Activated naive CD4-positive, alpha-beta T cell treated with anti-CD3 and anti-CD28 coated beads, Interleukin-2, amount 10 ng/mL, durations not matched to agents 7 days and 5 days (primary cell): Measurements from ENCODE around the gene TFR2.

Source experiments
- CTCF ChIA-PET: fragments of 350-600 bp; sonication (Branson Sonifier 250); formaldehyde crosslinking; loops from one replicate; lab custom pipeline; 2021; ENCODE audit warnings: antibody characterized with exemption; lab: Charles Lee
- DNase-seq: peaks from one replicate; pipeline ENCODE4 v3.0.0-alpha.2; 2020
- H3K27ac Mint-ChIP-seq: one replicate; pipeline ENCODE4 v1.8.0; 2021; ENCODE audit warnings: mild to moderate bottlenecking, moderate library complexity, mixed read lengths
- H3K27me3 Mint-ChIP-seq: one replicate; pipeline ENCODE4 v1.8.0; 2021; ENCODE audit warnings: mild to moderate bottlenecking, mixed read lengths
- H3K36me3 Mint-ChIP-seq: one replicate; pipeline ENCODE4 v1.8.0; 2021; ENCODE audit warnings: mixed read lengths
- H3K4me1 Mint-ChIP-seq: one replicate; pipeline ENCODE4 v1.8.0; 2021; ENCODE audit warnings: mixed read lengths
- H3K4me3 Mint-ChIP-seq: one replicate; pipeline ENCODE4 v1.8.0; 2021; ENCODE audit warnings: mild to moderate bottlenecking, moderate library complexity, mixed read lengths
- H3K9me3 Mint-ChIP-seq: one replicate; pipeline ENCODE4 v1.8.0; 2021; ENCODE audit warnings: mixed read lengths

The TFR2 gene

GRCh38 chr7:100641463-100641859 is at the start of gene TFR2:
TSS of gene TFR2 (minus strand) at chr7:100641552. CDS start at chr7:100641509, 43 bp downstream.
- no peaks in the 10 kb centered on the region for H3K36me3 Mint-ChIP-seq
- H3K4me1 Mint-ChIP-seq, result no peaks in the 10 kb centered on the region
- H3K4me3 Mint-ChIP-seq, result no peak within 1 kb of the TSS
- peaks cover 27% of the 10 kb centered on the region for H3K27me3 Mint-ChIP-seq
- no peak within 1 kb of the TSS for H3K27ac Mint-ChIP-seq
- DNase-seq, result no peak
- CTCF ChIA-PET, result no interaction called here
- H3K9me3 Mint-ChIP-seq, result no peaks in the 10 kb centered on the region

- Mint-ChIP-seq H3K4me1 (peaks cover 22% of the 10 kb centered on the region), H3K9me3 (no peaks in the 10 kb centered on the region), H3K4me3 (no peak overlapping the region), H3K36me3 (peaks cover 21% of the 10 kb centered on the region), H3K27ac (no peak overlapping the region), H3K27me3 (no peaks in the 10 kb centered on the region)
- DNase-seq, result no peak
- CTCF ChIA-PET, result interaction anchor here (0.7 to 5.6 kb wide), 7 partner anchors 8 to 85 kb away, joined by 3 to 38 read pairs (median 17); partner anchors contain the start of genes MOSPD3 and POP7
Observed at GRCh38 chr7:100689230-100690135, 48.1 kb upstream of the TFR2 start.

- CTCF ChIA-PET, result interaction anchor here (0.6 to 5.6 kb wide), 2 partner anchors 16 to 208 kb away, joined by 4 to 38 read pairs; partner anchors contain the start of gene POP7
- Mint-ChIP-seq H3K27ac (peak overlapping the region; percentile 34), H3K27me3 (no peaks in the 10 kb centered on the region), H3K4me3 (no peak overlapping the region), H3K4me1 (peaks cover 22% of the 10 kb centered on the region), H3K36me3 (peaks cover 24% of the 10 kb centered on the region), H3K9me3 (no peaks in the 10 kb centered on the region)
- no peak for DNase-seq
Observed at GRCh38 chr7:100688326-100688860, 47.0 kb upstream of the TFR2 start.

- peaks cover 26% of the 10 kb centered on the region for H3K36me3 Mint-ChIP-seq
Observed at GRCh38 chr7:100687751-100688300, 46.5 kb upstream of the TFR2 start.

GRCh38 chr7:100687261-100687660 is 45.9 kb upstream of the TFR2 start:
- CTCF ChIA-PET, result interaction anchor here (0.7 kb wide), 1 partner anchor 128 kb away, joined by 3 read pairs; no protein-coding TSS in a partner anchor
- peaks cover 15% of the 10 kb centered on the region for H3K4me1 Mint-ChIP-seq
- H3K4me3 Mint-ChIP-seq, result no peak overlapping the region
- H3K27ac Mint-ChIP-seq, result no peak overlapping the region
- peaks cover 26% of the 10 kb centered on the region for H3K36me3 Mint-ChIP-seq
- no peaks in the 10 kb centered on the region for H3K27me3 Mint-ChIP-seq
- DNase-seq, result no peak
- H3K9me3 Mint-ChIP-seq, result no peaks in the 10 kb centered on the region

More at GRCh38 chr7:100687751-100688300, 46.5 kb upstream of the TFR2 start:
- CTCF ChIA-PET, result interaction anchor here (0.7 kb wide), 1 partner anchor 128 kb away, joined by 3 read pairs; no protein-coding TSS in a partner anchor
- H3K4me1 Mint-ChIP-seq, result peaks cover 20% of the 10 kb centered on the region
- H3K4me3 Mint-ChIP-seq, result no peak overlapping the region
- no peaks in the 10 kb centered on the region for H3K9me3 Mint-ChIP-seq
- peak overlapping the region; percentile 42 for H3K27ac Mint-ChIP-seq
- H3K27me3 Mint-ChIP-seq, result no peaks in the 10 kb centered on the region
- DNase-seq, result no peak

GRCh38 chr7:100686822-100687211 is 45.5 kb upstream of the TFR2 start:
- no peak overlapping the region for H3K4me3 Mint-ChIP-seq
- H3K36me3 Mint-ChIP-seq, result peaks cover 26% of the 10 kb centered on the region
- DNase-seq, result no peak
- CTCF ChIA-PET, result no interaction called here
- H3K9me3 Mint-ChIP-seq, result no peaks in the 10 kb centered on the region
- peaks cover 10% of the 10 kb centered on the region for H3K4me1 Mint-ChIP-seq
- H3K27ac Mint-ChIP-seq, result no peak overlapping the region
- H3K27me3 Mint-ChIP-seq, result no peaks in the 10 kb centered on the region

GRCh38 chr7:100686201-100686821 is 45.0 kb upstream of the TFR2 start:
- no peak for DNase-seq
- Mint-ChIP-seq H3K4me3 (no peak overlapping the region), H3K9me3 (no peaks in the 10 kb centered on the region), H3K4me1 (peaks cover 11% of the 10 kb centered on the region), H3K27ac (no peak overlapping the region), H3K27me3 (no peaks in the 10 kb centered on the region), H3K36me3 (peaks cover 27% of the 10 kb centered on the region)
- CTCF ChIA-PET, result no interaction called here

GRCh38 chr7:100685631-100686145 is 44.3 kb upstream of the TFR2 start:
- DNase-seq, result no peak
- H3K36me3 Mint-ChIP-seq, result peaks cover 27% of the 10 kb centered on the region
- no peak overlapping the region for H3K4me3 Mint-ChIP-seq
- H3K4me1 Mint-ChIP-seq, result peaks cover 17% of the 10 kb centered on the region
- CTCF ChIA-PET, result no interaction called here
- no peak overlapping the region for H3K27ac Mint-ChIP-seq
- no peaks in the 10 kb centered on the region for H3K27me3 Mint-ChIP-seq
- H3K9me3 Mint-ChIP-seq, result no peaks in the 10 kb centered on the region

- Mint-ChIP-seq H3K9me3 (no peaks in the 10 kb centered on the region), H3K4me3 (no peak overlapping the region), H3K27ac (no peak overlapping the region), H3K36me3 (peaks cover 29% of the 10 kb centered on the region), H3K4me1 (peaks cover 22% of the 10 kb centered on the region), H3K27me3 (no peaks in the 10 kb centered on the region)
- DNase-seq, result no peak
- CTCF ChIA-PET, result no interaction called here
Observed at GRCh38 chr7:100685049-100685605, 43.8 kb upstream of the TFR2 start.

GRCh38 chr7:100684534-100685042 is 43.2 kb upstream of the TFR2 start:
- H3K36me3 Mint-ChIP-seq, result peaks cover 31% of the 10 kb centered on the region
- peaks cover 27% of the 10 kb centered on the region for H3K4me1 Mint-ChIP-seq
- CTCF ChIA-PET, result no interaction called here
- no peaks in the 10 kb centered on the region for H3K27me3 Mint-ChIP-seq
- H3K27ac Mint-ChIP-seq, result no peak overlapping the region
- H3K9me3 Mint-ChIP-seq, result no peaks in the 10 kb centered on the region
- DNase-seq, result no peak
- no peak overlapping the region for H3K4me3 Mint-ChIP-seq

GRCh38 chr7:100683659-100684533 is 42.5 kb upstream of the TFR2 start:
- no peak overlapping the region for H3K4me3 Mint-ChIP-seq
- H3K36me3 Mint-ChIP-seq, result peaks cover 32% of the 10 kb centered on the region
- no peak for DNase-seq
- H3K27ac Mint-ChIP-seq, result no peak overlapping the region
- CTCF ChIA-PET, result interaction anchor here (1.0 to 4.9 kb wide), 3 partner anchors 8 to 51 kb away, joined by 5 to 29 read pairs (median 5); partner anchors contain the start of gene POP7
- no peaks in the 10 kb centered on the region for H3K27me3 Mint-ChIP-seq
- peaks cover 31% of the 10 kb centered on the region for H3K4me1 Mint-ChIP-seq
- no peaks in the 10 kb centered on the region for H3K9me3 Mint-ChIP-seq

- CTCF ChIA-PET, result interaction anchor here (1.0 to 4.9 kb wide), 3 partner anchors 8 to 50 kb away, joined by 5 to 29 read pairs (median 5); partner anchors contain the start of gene POP7
- no peaks in the 10 kb centered on the region for H3K9me3 Mint-ChIP-seq
- H3K4me3 Mint-ChIP-seq, result no peak overlapping the region
- no peak for DNase-seq
- H3K27me3 Mint-ChIP-seq, result no peaks in the 10 kb centered on the region
- peak overlapping the region; percentile 58 for H3K27ac Mint-ChIP-seq
- H3K36me3 Mint-ChIP-seq, result peaks cover 34% of the 10 kb centered on the region
- peaks cover 32% of the 10 kb centered on the region for H3K4me1 Mint-ChIP-seq
Observed at GRCh38 chr7:100682991-100683658, 41.8 kb upstream of the TFR2 start.
